MV-4-11 (cell line): ENCODE data around the gene LPP.
A peak's percentile ranks its signal among the peaks of the same experiment; 100 is the strongest.

Experiments used
- DNase-seq: peaks from one replicate; lab custom pipeline; 2025; lab: John Stamatoyannopoulos, UW

LPP gene

GRCh38 chr3:188747489-188747888 is 593.5 kb downstream of the LPP start:
- DNase-seq: no peak

- DNase-seq: peak; percentile 8
Observed at GRCh38 chr3:188749010-188749617, 595.2 kb downstream of the LPP start.

GRCh38 chr3:188749830-188750229 is 595.9 kb downstream of the LPP start:
- DNase-seq: no peak

- DNase-seq: no peak
Observed at GRCh38 chr3:188750617-188751016, 596.7 kb downstream of the LPP start.

- no peak for DNase-seq
Observed at GRCh38 chr3:188752850-188753249, 598.9 kb downstream of the LPP start.

- no peak for DNase-seq
Observed at GRCh38 chr3:188754267-188754666, 600.3 kb downstream of the LPP start.

- DNase-seq: no peak
Observed at GRCh38 chr3:188756241-188756640, 602.3 kb downstream of the LPP start.

GRCh38 chr3:188759336-188760005 is 605.5 kb downstream of the LPP start:
- peak; percentile 10 for DNase-seq

GRCh38 chr3:188760408-188760807 is 606.5 kb downstream of the LPP start:
- DNase-seq: no peak

GRCh38 chr3:188761439-188761838 is 607.5 kb downstream of the LPP start:
- no peak for DNase-seq

- DNase-seq: no peak
Observed at GRCh38 chr3:188761964-188762363, 608.0 kb downstream of the LPP start.

- DNase-seq: no peak
Observed at GRCh38 chr3:188764609-188765008, 610.7 kb downstream of the LPP start.

- no peak for DNase-seq
Observed at GRCh38 chr3:188769831-188770230, 615.9 kb downstream of the LPP start.

- no peak for DNase-seq
Observed at GRCh38 chr3:188772886-188773285, 618.9 kb downstream of the LPP start.

- no peak for DNase-seq
Observed at GRCh38 chr3:188775412-188775811, 621.5 kb downstream of the LPP start.

GRCh38 chr3:188776447-188776846 is 622.5 kb downstream of the LPP start:
- no peak for DNase-seq

- DNase-seq: no peak
Observed at GRCh38 chr3:188778091-188778852, 624.3 kb downstream of the LPP start.

- no peak for DNase-seq
Observed at GRCh38 chr3:188779281-188779980, 625.5 kb downstream of the LPP start.

- DNase-seq: peak; percentile 88
Observed at GRCh38 chr3:188780193-188781147, 626.5 kb downstream of the LPP start.

- DNase-seq: no peak
Observed at GRCh38 chr3:188782613-188783124, 628.7 kb downstream of the LPP start.

GRCh38 chr3:188786424-188786823 is 632.5 kb downstream of the LPP start:
- DNase-seq: no peak
